RWPE1 (cell line): ENCODE data around the gene RASSF1.

ENCODE experiments used
- CTCF ChIA-PET: fragments of 350-600 bp; sonication (Branson Sonifier 250); formaldehyde crosslinking; extraction: SDS; loops from one replicate; lab custom pipeline; 2021; lab: Yijun Ruan, JAX
- POLR2A ChIA-PET: fragments of 400-600 bp; formaldehyde crosslinking; extraction: SDS; loops from one replicate; lab custom pipeline; 2020; ENCODE audit warnings: antibody characterized with exemption; ENCODE audit not compliant: low non-redundant PET; lab: Yijun Ruan, JAX
- DNase-seq: peaks from one replicate; pipeline ENCODE4 v3.0.0; 2012; ENCODE audit warnings: low spot score
- H3K27ac ChIP-seq: fragments of 450-650 bp; 2 replicates; pipeline ENCODE4 v1.5.1; 2017
- CTCF ChIP-seq: fragments of 450-650 bp; conservative IDR thresholded peaks from 2 replicates; pipeline ENCODE4 v1.5.1; 2017; ENCODE audit warnings: low read depth, mild to moderate bottlenecking

The RASSF1 gene

DNA sequence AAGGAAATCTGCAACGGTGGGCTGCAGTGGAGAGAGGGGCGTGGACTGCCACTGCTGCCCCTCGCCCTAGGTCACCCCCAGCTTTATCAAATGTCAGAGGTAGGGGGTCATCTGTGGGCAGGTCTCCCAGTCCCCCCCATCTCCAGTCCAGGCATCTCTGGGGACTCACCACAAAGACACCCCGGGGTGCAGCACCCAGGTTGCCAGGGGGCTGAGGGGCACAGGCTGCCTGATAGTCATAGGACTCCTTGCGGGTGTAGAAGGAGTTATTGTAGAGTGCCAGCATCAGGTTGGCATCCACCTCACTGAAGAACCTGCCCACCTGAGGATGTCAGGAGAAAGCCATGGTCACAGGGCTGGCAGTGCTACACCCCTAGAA lies 25.2 kb upstream of the RASSF1 start:
- POLR2A ChIA-PET, result no interaction called here

DNA sequence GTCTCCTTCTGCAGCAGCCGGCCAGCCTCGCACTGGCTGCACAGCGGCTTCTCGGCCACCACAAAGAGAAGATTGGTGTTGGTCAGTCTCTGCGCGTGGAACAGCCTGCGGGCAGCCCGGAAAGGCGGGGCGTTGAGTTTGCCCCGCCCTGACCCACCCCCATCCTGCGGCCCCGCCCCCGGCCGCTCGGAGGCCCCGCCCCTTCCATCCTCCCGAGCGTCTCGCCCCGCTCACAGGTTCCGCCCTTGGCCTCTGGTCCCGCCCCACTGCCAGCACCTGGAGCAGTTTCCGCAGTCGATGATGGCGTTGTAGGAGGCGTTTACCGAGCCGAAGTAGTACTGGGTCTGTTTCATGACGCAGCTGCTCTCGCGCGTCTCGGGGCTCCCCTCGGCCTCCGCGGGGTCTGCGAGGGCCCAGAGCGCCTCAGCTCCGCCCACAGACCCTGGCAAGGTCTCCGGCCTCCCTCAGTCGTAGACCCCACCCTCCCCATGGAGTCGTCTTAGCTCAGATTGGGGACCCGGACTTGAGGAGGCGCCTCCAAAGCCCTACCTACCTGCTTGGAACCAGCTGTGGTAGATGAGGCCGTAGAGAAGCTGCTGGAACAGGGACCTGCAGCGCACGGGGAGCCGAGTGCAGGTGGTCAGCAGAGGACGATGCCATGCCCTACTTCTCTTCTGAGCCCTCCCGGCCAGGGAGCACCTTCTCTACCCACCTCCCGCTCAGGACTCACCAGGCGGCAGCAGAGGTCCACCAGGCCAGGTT lies 24.6 kb upstream of the RASSF1 start:
- POLR2A ChIA-PET, result no interaction called here
- peak; percentile 90 for DNase-seq
- H3K27ac ChIP-seq, result peak overlapping the region; percentile 54
- no peak for TF ChIP-seq CTCF
- CTCF ChIA-PET, result interaction anchor here (0.5 to 0.6 kb wide), 3 partner anchors 60 to 988 kb away, joined by 3 read pairs; no protein-coding TSS in a partner anchor

More for the DNA sequence above, 25.2 kb upstream of the RASSF1 start:
- DNase-seq, result no peak
- peak overlapping the region; percentile 54; the same call in 1 of the 2 replicates for H3K27ac ChIP-seq
- CTCF ChIA-PET, result no interaction called here
- no peak for TF ChIP-seq CTCF

DNA sequence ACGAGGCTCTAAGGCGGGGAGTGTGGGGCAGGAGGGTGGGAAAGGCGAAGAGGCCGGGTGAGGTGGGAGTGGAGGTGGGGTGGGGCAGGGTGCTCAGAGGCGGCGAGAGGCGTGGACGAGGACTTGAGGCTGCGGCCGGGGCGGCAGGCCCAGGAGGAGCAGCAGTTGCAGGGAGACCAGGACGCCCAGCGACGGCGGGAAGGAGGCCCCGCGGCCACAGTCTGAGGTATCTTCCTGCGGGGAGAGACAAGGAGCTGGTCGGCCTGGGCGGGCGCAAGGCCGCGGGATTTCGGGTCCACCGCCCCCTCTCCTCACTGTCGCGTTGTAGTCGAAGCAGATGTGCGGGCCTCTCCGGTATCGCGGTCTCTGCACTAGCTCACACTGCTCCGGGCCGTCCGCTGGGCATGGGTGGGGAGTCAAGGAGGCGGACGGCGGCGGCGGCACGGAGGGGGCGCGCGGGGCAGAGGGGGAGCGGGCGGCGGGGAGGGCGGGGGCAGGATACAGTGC lies 24.0 kb upstream of the RASSF1 start:
- TF ChIP-seq CTCF, result no peak
- ChIA-PET CTCF (interaction anchor here (0.5 to 0.6 kb wide), 2 partner anchors 172 to 988 kb away, joined by 3 read pairs; no protein-coding TSS in a partner anchor), POLR2A (no interaction called here)
- DNase-seq, result no peak
- H3K27ac ChIP-seq, result peak overlapping the region; percentile 54

- DNase-seq, result no peak
- H3K27ac ChIP-seq, result peak overlapping the region; percentile 77
- CTCF ChIA-PET, result no interaction called here
- POLR2A ChIA-PET, result no interaction called here
- no peak for TF ChIP-seq CTCF
Observed at GRCh38 chr3:50359760-50360110, 19.1 kb upstream of the RASSF1 start.

GRCh38 chr3:50358911-50359759 lies 18.5 kb upstream of the RASSF1 start, which contains the start of gene TMEM115:
TMEM115 (minus strand) TSS chr3:50359521; CDS start chr3:50359063, 458 bp downstream.
- CTCF ChIA-PET, result no interaction called here
- POLR2A ChIA-PET, result no interaction called here
- TF ChIP-seq CTCF, result no peak
- H3K27ac ChIP-seq, result peak within 1 kb of the TSS; percentile 77
- peak; percentile 88 for DNase-seq

DNA sequence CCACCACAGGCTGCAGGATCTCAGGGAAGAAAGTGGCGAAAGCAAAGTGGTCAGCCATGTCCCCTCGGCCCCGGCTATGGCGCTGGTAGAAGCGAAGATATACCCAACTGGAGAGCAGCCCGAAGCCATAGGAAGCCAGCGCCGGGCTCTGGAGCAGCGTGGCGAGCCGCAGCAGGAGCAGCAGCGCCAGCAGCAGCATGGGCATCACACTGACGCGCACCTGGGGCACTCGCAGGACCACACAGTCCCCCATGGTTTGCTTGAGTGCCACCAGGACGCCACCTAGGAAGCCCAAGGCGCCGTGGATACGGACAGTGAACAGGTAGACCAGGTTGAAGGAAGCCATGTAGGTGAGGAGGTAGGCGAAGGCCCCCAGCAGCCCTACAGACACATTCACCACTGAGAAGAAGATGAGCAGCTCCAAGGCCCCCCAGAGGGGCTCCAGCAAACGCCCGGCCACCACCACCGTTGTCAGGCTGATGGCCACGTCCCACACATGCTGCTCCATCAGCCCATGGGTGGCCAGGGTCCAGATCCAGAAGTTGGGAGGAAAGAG lies 17.8 kb upstream of the RASSF1 start:
- TF ChIP-seq CTCF, result no peak
- POLR2A ChIA-PET, result no interaction called here
- peak overlapping the region; percentile 77 for H3K27ac ChIP-seq
- DNase-seq, result no peak
- CTCF ChIA-PET, result no interaction called here
